ENCODE results near the gene PDLIM4. TPM values are rescaled to one million over a fixed set of nuclear protein-coding genes. Genes with fewer than 3 reads are reported as not detected.

The PDLIM4 gene
- total RNA-seq, 1 experiment from 2014 or later: 7.6 TPM

GRCh38 chr5:132321109-132321721 lies 63.7 kb downstream of the PDLIM4 start:
- WGBS (ENCODE audit: extremely low coverage, insufficient read length, low lambda C conversion rate): no CpG with 5 or more reads among the region's 3 CpGs
- H3K23ac ChIP-seq (ENCODE audit: insufficient read length, low read depth, low read length): no peak overlapping the region
- H3K9me3 Mint-ChIP-seq: no peaks in the 10 kb centered on the region

More at GRCh38 chr5:132321109-132321721, 63.7 kb downstream of the PDLIM4 start:
- no peaks in the 10 kb centered on the region for H4K20me1 ChIP-seq (ENCODE audit: control insufficient read depth, insufficient read depth, insufficient read length)
- H3K9me3 ChIP-seq (ENCODE audit: control insufficient read depth, low read depth, low read length): no peaks in the 10 kb centered on the region
- no peak overlapping the region for H2BK5ac ChIP-seq (ENCODE audit: insufficient read length, low read length)
- no peaks in the 10 kb centered on the region for H3K79me1 ChIP-seq (ENCODE audit: insufficient read depth, low read depth, low read length, poor library complexity, severe bottlenecking)
- H4K8ac ChIP-seq (replicated peaks; ENCODE audit: insufficient read length, low read depth, low read length): no peak overlapping the region
- no peak overlapping the region for H2BK15ac ChIP-seq (ENCODE audit: low read depth, low read length)
- no peak overlapping the region for H2BK120ac ChIP-seq (ENCODE audit: low read depth, low read length, poor library complexity, severe bottlenecking)
- no peaks in the 10 kb centered on the region for H3K4me1 ChIP-seq (ENCODE audit: insufficient read depth, low read length)
- DNase-seq: no peak
- H3K27ac ChIP-seq (ENCODE audit: insufficient read length, low read depth, low read length): no peak overlapping the region
- no peak overlapping the region for H3K14ac ChIP-seq (ENCODE audit: insufficient read depth, low read length)
- no peak overlapping the region for H2BK20ac ChIP-seq (ENCODE audit: low read depth, low read length, poor library complexity, severe bottlenecking)
- H4K91ac ChIP-seq (ENCODE audit: insufficient read length, low read depth, low read length): no peak overlapping the region
- H3T11ph ChIP-seq (ENCODE audit: low read length): no peak overlapping the region
- no peak for TF ChIP-seq CTCF (conservative IDR thresholded peaks at IDR 0.05)
- H3K56ac ChIP-seq (ENCODE audit: insufficient read length, low read depth, low read length): no peak overlapping the region
- no peak overlapping the region for H4K5ac ChIP-seq (ENCODE audit: insufficient read length, low read depth, low read length)
- Mint-ChIP-seq H3K4me3 (no peak overlapping the region; a peak in 1 of 5 replicates), H3K27me3 (ENCODE audit: low read depth) (no peaks in the 10 kb centered on the region), H3K4me1 (peaks cover 14 to 18% of the 10 kb centered on the region in 2 experiments), H3K27ac (peak overlapping the region in 1 of 3 experiments; percentile 23; a peak in 1 of 7 replicates), H3K36me3 (ENCODE audit: insufficient read depth in 1 of 3, low read depth in 3 of 3) (no peaks in the 10 kb centered on the region)
- no peak overlapping the region for H2BK12ac ChIP-seq (ENCODE audit: insufficient read length, low read depth, low read length)
- no peaks in the 10 kb centered on the region for H3K23me2 ChIP-seq (ENCODE audit: insufficient read length, low read depth, low read length, poor library complexity, severe bottlenecking)
- no peaks in the 10 kb centered on the region for H3K79me2 ChIP-seq (ENCODE audit: insufficient read depth, low read length)
- H2AK5ac ChIP-seq (ENCODE audit: insufficient read length, low read length): no peak overlapping the region
- H3K4ac ChIP-seq (ENCODE audit: low read depth, low read length): no peak overlapping the region
- H3K27me3 ChIP-seq (ENCODE audit: insufficient read depth, low read length): no peaks in the 10 kb centered on the region
- no peak overlapping the region for H3K9ac ChIP-seq (ENCODE audit: extremely low read depth, insufficient read length, low read length)
- H3K18ac ChIP-seq (ENCODE audit: insufficient read length, low read depth, low read length): no peak overlapping the region
- no peak overlapping the region for H2AFZ ChIP-seq (ENCODE audit: low read length)
- no peak overlapping the region for H3K4me2 ChIP-seq (ENCODE audit: insufficient read depth, insufficient read length, low read length)

Data from H9 (cell line).